ENCODE results near the gene ERCC6. TPM values are rescaled to one million over a fixed set of nuclear protein-coding genes. Genes with fewer than 3 reads are reported as not detected.

The ERCC6 gene
- total and polyA plus RNA-seq, 11 donors = 4.4 to 31.5 (median 20.0) TPM

DNA sequence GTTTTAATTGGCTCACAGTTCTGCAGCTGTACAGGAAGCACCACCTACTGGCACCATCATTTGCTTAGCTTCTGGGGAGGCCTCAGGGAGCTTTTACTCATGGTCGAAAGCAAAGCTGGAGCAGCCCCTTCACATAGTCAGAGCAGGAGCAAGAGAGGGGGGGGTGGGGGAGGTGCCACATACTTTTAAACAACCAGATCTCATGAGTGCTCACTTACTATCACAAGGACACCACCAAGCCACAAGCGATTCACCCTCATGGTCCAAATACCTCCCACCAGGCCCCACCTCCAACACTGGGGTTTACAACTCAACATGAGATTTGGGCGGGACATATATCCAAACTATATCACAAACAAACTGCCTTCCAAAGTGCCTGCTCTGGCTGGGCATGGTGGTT lies 39.5 kb upstream of the ERCC6 start:
- H3K27ac ChIP-seq = no peak overlapping the region
- peaks cover 0 to 4% (median 0%) of the 10 kb centered on the region in 9 donors for H3K27me3 ChIP-seq
- no peaks in the 10 kb centered on the region for H3K36me3 ChIP-seq
- 88 to 95% (median 90%) methylated on average over 2 to 3 of the region's 3 CpGs for WGBS, 4 donors
- DNase-seq (no peak), ATAC-seq (no peak)
- H3K9me3 ChIP-seq = no peaks in the 10 kb centered on the region
- no peak overlapping the region for H3K4me3 ChIP-seq
- H3K4me1 ChIP-seq = no peaks in the 10 kb centered on the region
- intact Hi-C loops (cut with DNase I) = no loop called here
- TF ChIP-seq POLR2A (IDR thresholded peaks at IDR 0.05) = no peak
- TF ChIP-seq, protein P1, sequence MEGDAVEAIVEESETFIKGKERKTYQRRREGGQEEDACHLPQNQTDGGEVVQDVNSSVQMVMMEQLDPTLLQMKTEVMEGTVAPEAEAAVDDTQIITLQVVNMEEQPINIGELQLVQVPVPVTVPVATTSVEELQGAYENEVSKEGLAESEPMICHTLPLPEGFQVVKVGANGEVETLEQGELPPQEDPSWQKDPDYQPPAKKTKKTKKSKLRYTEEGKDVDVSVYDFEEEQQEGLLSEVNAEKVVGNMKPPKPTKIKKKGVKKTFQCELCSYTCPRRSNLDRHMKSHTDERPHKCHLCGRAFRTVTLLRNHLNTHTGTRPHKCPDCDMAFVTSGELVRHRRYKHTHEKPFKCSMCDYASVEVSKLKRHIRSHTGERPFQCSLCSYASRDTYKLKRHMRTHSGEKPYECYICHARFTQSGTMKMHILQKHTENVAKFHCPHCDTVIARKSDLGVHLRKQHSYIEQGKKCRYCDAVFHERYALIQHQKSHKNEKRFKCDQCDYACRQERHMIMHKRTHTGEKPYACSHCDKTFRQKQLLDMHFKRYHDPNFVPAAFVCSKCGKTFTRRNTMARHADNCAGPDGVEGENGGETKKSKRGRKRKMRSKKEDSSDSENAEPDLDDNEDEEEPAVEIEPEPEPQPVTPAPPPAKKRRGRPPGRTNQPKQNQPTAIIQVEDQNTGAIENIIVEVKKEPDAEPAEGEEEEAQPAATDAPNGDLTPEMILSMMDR (IDR thresholded peaks at IDR 0.05) = no peak

GRCh38 chr10:49577182-49577925 lies 38.4 kb upstream of the ERCC6 start:
- ATAC-seq (no peak), DNase-seq (no peak)
- Histone ChIP-seq H3K4me1 (no peaks in the 10 kb centered on the region), H3K27ac (no peak overlapping the region), H3K36me3 (no peaks in the 10 kb centered on the region), H3K27me3 (peaks cover 0 to 4% (median 0%) of the 10 kb centered on the region in 9 donors), H3K9me3 (no peaks in the 10 kb centered on the region), H3K4me3 (no peak overlapping the region)
- TF ChIP-seq POLR2A (IDR thresholded peaks at IDR 0.05) = no peak
- TF ChIP-seq, protein P1 (IDR thresholded peaks at IDR 0.05) = no peak
- 63 to 75% (median 67%) methylated on average over 2 of the region's 2 CpGs for WGBS, 4 donors
- intact Hi-C loops (cut with DNase I) = no loop called here

GRCh38 chr10:49575489-49576072 lies 36.7 kb upstream of the ERCC6 start:
- Histone ChIP-seq H3K4me3 (no peak overlapping the region), H3K4me1 (no peaks in the 10 kb centered on the region), H3K27me3 (peaks cover 0 to 4% (median 0%) of the 10 kb centered on the region in 9 donors), H3K27ac (no peak overlapping the region), H3K36me3 (no peaks in the 10 kb centered on the region), H3K9me3 (no peaks in the 10 kb centered on the region)
- intact Hi-C loops (cut with DNase I) = no loop called here
- 79 to 82% (median 81%) methylated on average over 11 of the region's 11 CpGs for WGBS, 4 donors
- DNase-seq (no peak), ATAC-seq (no peak)
- TF ChIP-seq POLR2A (IDR thresholded peaks at IDR 0.05) = no peak
- TF ChIP-seq, protein P1 (IDR thresholded peaks at IDR 0.05) = no peak

- H3K4me3 ChIP-seq = no peak overlapping the region
- H3K27me3 ChIP-seq = no peaks in the 10 kb centered on the region
- DNase-seq (no peak), ATAC-seq (peak in 1 of 4 donors; percentile 27)
- TF ChIP-seq, protein P1 (IDR thresholded peaks at IDR 0.05) = no peak
- TF ChIP-seq POLR2A (IDR thresholded peaks at IDR 0.05) = no peak
- no peaks in the 10 kb centered on the region for H3K4me1 ChIP-seq
- WGBS, 4 donors = 70 to 78% (median 75%) methylated on average over 8 to 9 of the region's 9 CpGs
- H3K36me3 ChIP-seq = no peaks in the 10 kb centered on the region
- peaks cover 0 to 12% (median 0%) of the 10 kb centered on the region in 12 donors for H3K9me3 ChIP-seq
- no peak overlapping the region for H3K27ac ChIP-seq
- intact Hi-C loops (cut with DNase I) = no loop called here
Observed at GRCh38 chr10:49572594-49573114, 33.7 kb upstream of the ERCC6 start.

Measured in heart left ventricle (tissue), 16 donors.